RCC 7860 (cell line): ENCODE data around the gene PSD4.

Source experiments
- DNase-seq: peaks from one replicate; pipeline ENCODE4 v3.0.0-alpha.2; 2015; ENCODE audit warnings: low spot score
- FAIRE-seq: peaks from 2 replicates; lab custom pipeline; 2012; peaks lifted over from hg19 to GRCh38; lab: Jason Lieb, UNC

Gene PSD4

DNA sequence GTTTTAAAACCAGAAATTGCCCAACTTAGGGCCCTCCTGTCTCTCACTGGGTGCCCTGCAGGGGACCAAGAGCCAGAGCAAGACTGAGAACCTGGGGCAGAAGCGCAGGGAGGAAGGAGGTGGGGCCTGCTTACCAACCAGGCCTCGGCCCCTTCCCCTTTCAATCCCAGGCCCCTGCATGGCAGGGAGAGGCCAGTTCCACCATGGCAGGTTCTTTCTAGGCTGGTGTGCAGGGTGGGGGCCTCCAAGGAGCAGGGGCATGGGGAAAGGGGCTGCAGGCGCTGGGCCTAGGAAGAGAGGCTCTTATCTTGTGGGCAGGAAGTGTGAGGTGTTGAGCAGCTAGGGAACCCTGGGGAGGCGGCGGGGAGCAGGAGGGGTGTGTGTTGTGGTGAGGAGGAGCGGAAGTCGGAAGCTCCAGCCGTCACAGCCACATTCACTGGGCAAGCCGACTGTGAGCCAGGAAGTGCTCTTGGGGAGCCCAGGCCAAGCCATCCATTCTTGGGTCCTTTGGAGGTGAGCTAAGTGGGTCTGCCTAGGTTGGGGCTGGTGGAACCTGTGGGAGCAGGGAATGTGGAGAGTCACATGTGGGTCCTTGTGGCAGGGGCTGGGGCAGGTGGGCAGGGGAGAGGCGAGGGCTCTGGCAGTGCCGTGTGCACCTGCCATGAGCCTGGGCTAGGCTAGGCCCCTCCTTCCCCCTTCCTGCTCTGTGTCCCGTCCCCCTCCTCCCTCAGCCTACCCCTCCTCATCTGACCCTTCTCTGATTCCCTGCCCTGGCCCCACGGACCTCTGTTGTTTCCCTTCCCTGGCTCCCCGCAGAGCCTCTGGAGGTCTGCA, at the start of gene PSD4:
TSS of gene PSD4 (plus strand) at position 430 of the 834 bp plus-strand sequence. CDS start 8,486 bp downstream, outside the sequence.
- DNase-seq (no peak), FAIRE-seq (no peak)

GRCh38 chr2:113124181-113124961, 49.4 kb upstream of the PSD4 start:
- no peak for DNase-seq
- FAIRE-seq, result no peak

DNA sequence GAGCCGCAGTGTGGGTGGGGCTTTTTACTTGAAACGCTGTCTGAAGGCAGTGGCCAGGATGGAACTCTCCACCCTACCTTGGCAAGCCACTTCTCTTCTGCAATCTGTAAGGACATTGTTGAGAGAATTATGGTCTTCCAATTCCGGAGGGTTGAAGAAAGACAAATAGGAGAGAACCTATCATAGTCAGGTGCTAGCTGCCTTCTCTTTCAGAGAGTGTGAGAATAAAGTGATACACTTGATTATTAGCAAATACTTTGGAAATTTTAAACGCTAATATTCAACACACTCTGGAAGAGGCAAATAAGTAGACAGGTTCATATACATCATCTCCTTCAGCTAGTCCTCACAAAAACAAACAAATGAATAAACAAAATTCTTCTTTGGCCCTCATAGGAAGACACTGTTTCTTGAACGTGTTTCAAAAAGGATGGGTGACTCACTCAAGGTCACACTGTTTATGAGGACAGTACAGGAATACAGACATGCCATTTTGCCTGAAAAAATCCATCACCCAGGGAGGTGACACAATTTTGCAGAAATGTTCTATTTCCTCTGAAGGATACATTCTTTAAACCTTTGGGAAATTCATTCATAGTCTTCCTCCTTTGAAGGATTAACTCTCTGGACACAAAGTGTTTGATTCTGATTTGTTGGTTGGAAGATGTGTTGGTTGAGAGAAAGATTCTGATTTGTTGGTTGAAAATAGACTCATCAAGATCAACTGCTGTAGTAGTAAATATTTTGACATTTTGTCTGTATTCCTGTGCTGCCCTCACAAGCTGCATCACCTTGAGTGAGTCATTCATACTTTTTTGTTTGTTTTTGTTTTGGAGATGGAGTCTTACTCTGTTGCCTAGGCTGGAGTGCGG, 48.6 kb upstream of the PSD4 start:
- FAIRE-seq (no peak), DNase-seq (no peak)

DNA sequence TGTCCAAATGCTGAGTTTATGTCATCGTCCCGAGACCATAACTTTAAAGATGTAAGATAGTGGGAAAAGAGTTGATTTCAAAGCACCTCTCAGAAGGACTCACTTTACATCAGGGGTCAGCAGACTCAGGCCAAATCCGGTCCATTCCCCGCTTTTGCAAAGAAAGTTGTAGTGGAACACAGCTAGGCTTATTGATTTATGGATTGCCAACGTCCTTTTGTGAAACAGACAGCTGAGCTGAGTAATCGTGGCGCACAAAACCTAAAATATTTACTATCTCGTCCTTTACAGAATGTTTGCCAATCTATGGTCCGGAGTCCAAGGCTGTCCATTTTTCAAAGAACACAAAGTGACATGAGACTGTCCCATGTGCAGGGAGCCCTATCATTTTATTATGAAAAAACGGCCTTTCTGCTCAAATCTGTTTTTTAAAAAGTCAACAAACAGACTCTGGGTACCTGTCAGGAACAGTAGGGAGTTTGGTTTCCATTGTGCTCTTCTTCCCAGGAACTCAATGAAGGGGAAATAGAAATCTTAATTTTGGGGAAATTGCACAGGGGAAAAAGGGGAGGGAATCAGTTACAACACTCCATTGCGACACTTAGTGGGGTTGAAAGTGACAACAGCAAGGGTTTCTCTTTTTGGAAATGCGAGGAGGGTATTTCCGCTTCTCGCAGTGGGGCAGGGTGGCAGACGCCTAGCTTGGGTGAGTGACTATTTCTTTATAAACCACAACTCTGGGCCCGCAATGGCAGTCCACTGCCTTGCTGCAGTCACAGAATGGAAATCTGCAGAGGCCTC, 46.7 kb upstream of the PSD4 start, which contains the start of gene IL1RN:
TSS of gene IL1RN (plus strand) at position 754 of the 801 bp plus-strand sequence. CDS start at position 781, 27 bp downstream.
- DNase-seq (no peak), FAIRE-seq (no peak)

GRCh38 chr2:113127646-113128570, 45.9 kb upstream of the PSD4 start:
- no peak for FAIRE-seq
- no peak for DNase-seq

- DNase-seq (no peak), FAIRE-seq (no peak)
Measured at GRCh38 chr2:113129519-113130078, 44.2 kb upstream of the PSD4 start.

- no peak for FAIRE-seq
Measured at GRCh38 chr2:113131352-113132185, 42.2 kb upstream of the PSD4 start.

DNA sequence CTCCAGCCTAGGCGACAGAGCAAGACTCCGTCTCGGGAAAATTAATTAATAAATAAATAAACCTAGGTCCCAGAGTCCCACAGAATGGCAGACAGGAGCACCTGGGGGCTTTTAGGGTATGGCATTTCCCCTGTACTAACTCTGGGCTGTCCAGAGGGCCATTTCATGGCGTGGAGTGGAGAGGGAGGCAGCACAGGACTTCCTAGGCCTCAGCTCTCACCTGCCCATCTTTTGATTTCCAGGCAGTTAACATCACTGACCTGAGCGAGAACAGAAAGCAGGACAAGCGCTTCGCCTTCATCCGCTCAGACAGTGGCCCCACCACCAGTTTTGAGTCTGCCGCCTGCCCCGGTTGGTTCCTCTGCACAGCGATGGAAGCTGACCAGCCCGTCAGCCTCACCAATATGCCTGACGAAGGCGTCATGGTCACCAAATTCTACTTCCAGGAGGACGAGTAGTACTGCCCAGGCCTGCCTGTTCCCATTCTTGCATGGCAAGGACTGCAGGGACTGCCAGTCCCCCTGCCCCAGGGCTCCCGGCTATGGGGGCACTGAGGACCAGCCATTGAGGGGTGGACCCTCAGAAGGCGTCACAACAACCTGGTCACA, 41.3 kb upstream of the PSD4 start:
- DNase-seq (no peak), FAIRE-seq (no peak)

More at GRCh38 chr2:113131352-113132185, 42.2 kb upstream of the PSD4 start:
- DNase-seq, result no peak

DNA sequence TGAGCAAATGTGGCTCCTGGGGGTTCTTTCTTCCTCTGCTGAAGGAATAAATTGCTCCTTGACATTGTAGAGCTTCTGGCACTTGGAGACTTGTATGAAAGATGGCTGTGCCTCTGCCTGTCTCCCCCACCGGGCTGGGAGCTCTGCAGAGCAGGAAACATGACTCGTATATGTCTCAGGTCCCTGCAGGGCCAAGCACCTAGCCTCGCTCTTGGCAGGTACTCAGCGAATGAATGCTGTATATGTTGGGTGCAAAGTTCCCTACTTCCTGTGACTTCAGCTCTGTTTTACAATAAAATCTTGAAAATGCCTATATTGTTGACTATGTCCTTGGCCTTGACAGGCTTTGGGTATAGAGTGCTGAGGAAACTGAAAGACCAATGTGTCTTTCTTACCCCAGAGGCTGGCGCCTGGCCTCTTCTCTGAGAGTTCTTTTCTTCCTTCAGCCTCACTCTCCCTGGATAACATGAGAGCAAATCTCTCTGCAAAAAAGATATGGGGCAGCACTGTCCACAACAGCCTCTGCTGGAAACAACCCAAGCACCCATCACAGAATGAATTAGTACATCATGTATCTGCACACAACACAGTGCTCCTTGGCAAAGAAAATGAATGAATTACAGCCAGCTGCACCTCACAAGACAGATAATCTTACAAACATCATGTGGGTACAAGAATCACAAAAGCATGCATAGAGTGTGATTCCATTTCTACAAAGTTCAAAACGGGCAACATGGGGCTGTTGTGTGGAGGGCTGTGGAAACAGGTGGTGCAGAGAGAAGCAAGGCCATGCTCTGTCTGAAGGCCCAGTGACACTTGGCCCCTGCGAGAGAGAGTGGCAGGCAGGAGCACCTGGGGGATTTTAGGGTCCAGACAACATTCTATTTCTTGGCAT, 39.8 kb upstream of the PSD4 start:
- DNase-seq (no peak), FAIRE-seq (no peak)

- no peak for DNase-seq
- no peak for FAIRE-seq
Measured at GRCh38 chr2:113134717-113135116, 39.1 kb upstream of the PSD4 start.

DNA sequence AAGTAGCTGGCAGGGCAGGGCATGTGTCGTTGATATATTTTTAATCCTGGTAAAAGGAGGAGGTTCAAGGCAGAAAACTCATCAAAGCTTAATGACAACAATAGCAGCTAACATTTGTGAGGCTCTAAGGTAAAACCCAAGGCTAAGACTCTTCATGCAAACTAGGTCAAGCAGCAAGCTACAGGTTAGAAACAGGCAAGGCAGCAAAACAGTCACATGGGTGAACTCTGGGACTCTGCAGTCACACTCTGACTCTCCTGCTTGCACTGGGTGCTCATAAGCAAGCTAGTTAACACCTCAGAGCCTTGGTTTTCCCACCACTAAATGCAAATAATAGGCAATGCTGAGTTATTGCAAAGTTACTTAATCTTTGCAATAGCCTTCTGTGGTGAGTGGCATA, 38.5 kb upstream of the PSD4 start:
- no peak for FAIRE-seq
- no peak for DNase-seq

GRCh38 chr2:113136828-113137775, 36.7 kb upstream of the PSD4 start:
- peak; percentile 18 for FAIRE-seq
- peak; percentile 32 for DNase-seq

DNA sequence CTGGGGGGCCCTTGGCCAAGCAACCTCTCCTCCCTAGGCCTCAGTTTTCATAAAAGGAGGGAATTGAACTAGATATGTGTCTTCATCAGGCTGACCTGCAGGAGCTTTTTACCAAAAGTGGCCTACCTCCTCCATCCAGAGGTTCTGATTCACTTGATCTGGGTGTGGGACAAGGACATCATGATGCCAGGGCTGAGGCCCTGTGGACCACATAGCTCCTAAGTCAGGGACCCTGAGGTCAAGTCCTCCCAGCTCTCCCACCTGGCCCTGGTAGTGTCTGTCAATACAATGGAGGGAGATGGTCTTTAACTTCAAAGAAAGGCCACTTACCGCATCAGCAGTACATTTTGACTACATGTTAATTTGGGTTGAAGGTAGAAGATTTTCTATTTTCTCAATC, 35.9 kb upstream of the PSD4 start:
- no peak for FAIRE-seq

DNA sequence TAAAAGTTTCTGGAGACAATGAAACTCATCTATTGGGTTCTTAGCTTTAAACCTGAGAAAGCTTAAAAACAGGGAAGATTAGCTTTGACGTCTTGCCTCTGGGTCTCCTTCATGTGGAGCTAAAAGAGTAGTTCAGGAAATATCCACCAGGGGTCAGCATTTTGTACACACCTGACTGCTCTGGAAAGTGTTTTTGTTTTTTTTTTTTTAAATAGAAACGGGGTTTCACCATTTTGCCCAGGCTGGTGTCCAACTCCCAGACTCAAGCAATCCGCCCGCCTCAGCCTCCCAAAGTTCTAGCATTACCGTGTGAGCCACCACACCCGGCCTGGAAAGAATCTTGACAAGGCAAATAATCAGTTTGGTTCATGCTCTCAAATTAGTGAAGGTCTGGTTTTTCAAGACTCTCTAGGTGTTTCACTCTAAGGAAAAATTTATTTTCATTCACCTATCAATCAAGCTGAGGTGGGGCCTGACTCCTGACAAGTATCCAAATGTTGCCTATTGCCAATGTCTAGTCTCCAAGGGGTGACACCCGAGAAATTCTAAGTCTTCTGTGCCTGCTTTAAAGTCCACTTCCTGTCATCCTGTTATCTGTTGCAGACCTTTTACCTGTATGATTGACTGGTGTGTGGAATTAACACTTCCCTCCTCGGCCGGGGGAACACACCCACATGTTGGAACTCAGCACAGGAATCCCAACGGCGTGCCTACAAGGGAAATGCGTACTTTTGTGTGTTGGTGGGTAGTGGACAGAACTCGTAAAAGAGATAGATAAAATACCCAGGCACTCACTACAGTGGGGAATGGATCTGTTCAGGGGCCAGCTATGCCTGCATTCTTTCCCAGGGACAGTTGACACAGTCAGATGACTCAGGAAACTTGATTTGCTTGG, 35.1 kb upstream of the PSD4 start:
- DNase-seq (peak; percentile 54), FAIRE-seq (peak; percentile 49)

More for the DNA sequence above, 35.9 kb upstream of the PSD4 start:
- no peak for DNase-seq
